ENCODE results near the gene CLTB. TPM values are rescaled to one million over a fixed set of nuclear protein-coding genes. Genes with fewer than 3 reads are reported as not detected.

The CLTB gene
- total and polyA plus RNA-seq, 2 of the 8 experiments (the other 6 are each of a cell fraction or from before 2014, with no cell fraction given), result 25.9 to 34.9 TPM

DNA sequence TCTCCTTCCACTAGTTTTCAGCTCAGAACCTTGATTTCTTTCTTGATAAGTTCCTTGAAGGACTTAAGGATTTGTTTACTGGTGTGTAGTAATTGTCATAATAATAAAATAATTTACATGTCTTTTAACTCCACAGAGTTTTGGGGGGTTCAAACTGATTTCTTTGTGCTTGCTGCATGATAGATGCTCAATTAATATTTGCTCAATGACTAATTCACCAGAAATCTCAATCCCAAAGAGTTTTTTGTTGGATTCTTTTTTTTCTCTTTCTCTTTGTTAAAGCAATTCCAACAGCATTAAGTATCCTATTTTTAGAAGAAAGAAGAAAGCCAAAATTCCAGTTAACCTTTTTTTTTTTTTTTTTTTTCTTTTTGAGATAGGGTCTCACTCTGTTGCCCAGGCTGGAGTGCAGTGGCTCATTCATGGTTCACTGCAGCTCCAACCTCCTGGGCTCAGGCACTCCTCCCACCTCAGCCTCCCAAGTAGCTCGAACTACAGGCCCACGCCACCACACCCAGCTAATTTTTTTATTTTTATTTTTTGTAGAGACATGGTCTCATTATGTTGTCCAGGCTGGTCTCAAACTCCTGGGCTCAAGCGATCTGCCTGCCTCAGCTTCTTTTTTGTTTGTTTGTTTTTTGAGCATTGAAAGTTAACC lies 42.7 kb upstream of the CLTB start:
- Histone ChIP-seq H3K27ac (ENCODE audit: low read depth, low read length) (no peak overlapping the region), H2BK120ac (replicated peaks; ENCODE audit: low read depth, low read length) (no peak overlapping the region), H4K20me1 (replicated peaks in 1 of 2; ENCODE audit: control insufficient read depth in 1 of 2, insufficient read depth in 2 of 2, low read length in 2 of 2) (peaks cover 0 to 4% of the 10 kb centered on the region in 2 experiments), H2BK15ac (ENCODE audit: low read length) (no peak overlapping the region), H3K9me3 (ENCODE audit: insufficient read depth in 2 of 2, low read depth in 1 of 2, low read length in 1 of 2) (no peaks in the 10 kb centered on the region), H3K79me2 (ENCODE audit: control insufficient read depth in 1 of 2, insufficient read depth in 2 of 2, low read length in 2 of 2) (peaks cover 7 to 81% of the 10 kb centered on the region in 2 experiments), H3K4me3 (ENCODE audit: extremely low read depth in 1 of 4, insufficient read depth in 2 of 4, low read depth in 3 of 4, low read length in 4 of 4) (no peak overlapping the region), H3K36me3 (ENCODE audit: control insufficient read depth in 2 of 4, insufficient read depth in 4 of 4, low read length in 3 of 4) (peaks cover 0 to under 1% (median 0%) of the 10 kb centered on the region in 4 experiments; a peak in 1 of 8 replicates), H3K23ac (ENCODE audit: insufficient read length) (no peak overlapping the region), H2BK5ac (ENCODE audit: low read depth, low read length) (no peak overlapping the region), H3K4me2 (ENCODE audit: insufficient read depth in 1 of 2, low read depth in 2 of 2, low read length in 2 of 2) (no peak overlapping the region), H3K4ac (replicated peaks; ENCODE audit: insufficient read length, low read depth, low read length) (no peak overlapping the region), H3K14ac (ENCODE audit: insufficient read length) (no peak overlapping the region), H3K79me1 (ENCODE audit: low read depth, low read length) (no peaks in the 10 kb centered on the region), H3K18ac (ENCODE audit: extremely low read depth, low read length) (no peak overlapping the region), H2BK20ac (ENCODE audit: low read length) (no peak overlapping the region), H3K9ac (replicated peaks in 1 of 4; ENCODE audit: extremely low read depth in 1 of 4, low read depth in 3 of 4, low read length in 3 of 4) (no peak overlapping the region), H2AFZ (ENCODE audit: low read length) (no peak overlapping the region), H4K5ac (ENCODE audit: insufficient read length, low read depth, low read length) (no peak overlapping the region), H2BK12ac (ENCODE audit: low read depth, low read length) (no peak overlapping the region), H4K8ac (ENCODE audit: extremely low read depth, insufficient read depth, low read length) (no peak overlapping the region), H3K23me2 (ENCODE audit: low read depth, low read length) (no peaks in the 10 kb centered on the region; the same call in 1 of the 2 replicates), H4K91ac (replicated peaks; ENCODE audit: insufficient read length, low read length) (no peak overlapping the region), H3K27me3 (replicated peaks in 1 of 4; ENCODE audit: control insufficient read depth in 3 of 4, extremely low read depth in 1 of 4, insufficient read depth in 3 of 4, low read length in 3 of 4) (no peaks in the 10 kb centered on the region), H2AK5ac (ENCODE audit: low read depth, low read length) (no peak overlapping the region), H3K4me1 (replicated peaks in 1 of 4; ENCODE audit: control insufficient read depth in 3 of 4, insufficient read depth in 4 of 4, low read length in 3 of 4) (no peaks in the 10 kb centered on the region), H3K56ac (replicated peaks; ENCODE audit: insufficient read length, low read depth, low read length) (no peak overlapping the region)
- FAIRE-seq, result no peak
- DNase-seq (ENCODE audit: low read depth in 1 of 2, low spot score in 2 of 2), result no peak
- 87% methylated on average over 3 of the region's 3 CpGs; no CpG with 5 or more reads in 1 of the 2 experiments for WGBS, 2 experiments (ENCODE audit: extremely low coverage in 1 of 2, insufficient coverage in 1 of 2, insufficient read length in 1 of 2, insufficient replicate concordance in 2 of 2, low coverage in 1 of 2, low lambda C conversion rate in 2 of 2, missing lambda C conversion rate in 1 of 2)
- ChIA-PET CTCF (ENCODE audit: partially characterized antibody) (interaction anchor here (1.5 kb wide), 1 partner anchor 11 kb away, joined by 3 read pairs; the partner anchor contains the start of gene FAF2), POLR2A (ENCODE audit: partially characterized antibody) (interaction anchor here (1.8 kb wide), 1 partner anchor 11 kb away, joined by 7 read pairs; the partner anchor contains the start of gene FAF2)
- TF ChIP-seq KDM4A (IDR thresholded peaks at IDR 0.05; ENCODE audit: low read depth, low read length, severe bottlenecking), result no peak
- TF ChIP-seq EZH2 (IDR thresholded peaks at IDR 0.05; ENCODE audit: low read depth, low read length, severe bottlenecking), result no peak
- TF ChIP-seq KDM5A (IDR thresholded peaks at IDR 0.05; ENCODE audit: low read length), result no peak
- TF ChIP-seq SRF (IDR thresholded peaks at IDR 0.05; ENCODE audit: low read depth, low read length), result no peak
- no peak for TF ChIP-seq HDAC6 (IDR thresholded peaks at IDR 0.05; ENCODE audit: low read depth, low read length)
- TF ChIP-seq BRCA1 (IDR thresholded peaks at IDR 0.05; ENCODE audit: low read depth, low read length), result no peak
- no peak for TF ChIP-seq POLR2AphosphoS5 (IDR thresholded peaks at IDR 0.05; ENCODE audit: low read depth, low read length)
- TF ChIP-seq EGR1 (IDR thresholded peaks at IDR 0.05; ENCODE audit: borderline replicate concordance, low read depth, low read length), result no peak
- TF ChIP-seq ATF3 (IDR thresholded peaks at IDR 0.05; ENCODE audit: insufficient read depth, low read depth, low read length), result no peak
- TF ChIP-seq GTF2F1 (IDR thresholded peaks at IDR 0.05; ENCODE audit: borderline replicate concordance, low read depth, low read length), result no peak
- TF ChIP-seq PHF8 (conservative IDR thresholded peaks at IDR 0.05; ENCODE audit: low read depth, low read length), result no peak
- TF ChIP-seq BACH1 (IDR thresholded peaks at IDR 0.05; ENCODE audit: low read length), result no peak
- TF ChIP-seq CBX5 (IDR thresholded peaks at IDR 0.05; ENCODE audit: low read depth, low read length), result no peak

Data from H1 (cell line).